Gastrocnemius medialis (tissue), 4 donors: ENCODE measurements around the gene KLHL29.

ENCODE experiments used
- POLR2A ChIP-seq, 2 donors: fragments of 450-650 bp; IDR thresholded peaks; one replicate each; pipeline ENCODE4 v1.6.1; 2017; ENCODE audit warnings: antibody characterized with exemption in 2 of 2, mild to moderate bottlenecking in 2 of 2, moderate library complexity in 2 of 2
- TF ChIP-seq, protein P1 (sequence below), 5 experiments: fragments of 450-650 bp in 3 of 5; fragments of 200-600 bp in 2 of 5; sonication (generic) in 2 of 5; IDR thresholded peaks in 4 of 5; conservative IDR thresholded peaks in 1 of 5; 1 replicate in 4 of 5; 2 replicates in 1 of 5; pipeline ENCODE4 v1.5.1; 2016 to 2019; ENCODE audit warnings: antibody characterized with exemption in 5 of 5, mild to moderate bottlenecking in 3 of 5, moderate library complexity in 3 of 5

DNA sequence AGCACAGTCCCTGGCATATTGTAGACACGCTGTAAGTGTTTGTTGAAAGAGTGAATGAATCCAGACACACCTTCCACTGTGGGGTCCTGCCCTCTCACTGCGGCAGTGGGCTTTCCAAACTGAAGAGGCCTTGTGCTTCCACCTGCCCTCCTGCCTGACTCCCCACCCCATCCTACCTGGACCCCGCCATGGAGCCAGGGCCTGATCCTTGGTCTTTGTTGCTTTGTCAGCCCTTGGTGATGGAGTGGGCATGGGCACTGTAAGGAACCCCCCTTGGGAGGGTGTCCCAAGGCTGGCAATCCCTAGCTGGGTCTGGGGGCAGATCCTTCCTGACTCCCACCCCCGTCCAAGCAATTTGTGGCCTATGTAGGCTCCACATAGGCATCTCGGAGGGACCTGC, 33.1 kb downstream of the KLHL29 start:
- TF ChIP-seq, protein P1, sequence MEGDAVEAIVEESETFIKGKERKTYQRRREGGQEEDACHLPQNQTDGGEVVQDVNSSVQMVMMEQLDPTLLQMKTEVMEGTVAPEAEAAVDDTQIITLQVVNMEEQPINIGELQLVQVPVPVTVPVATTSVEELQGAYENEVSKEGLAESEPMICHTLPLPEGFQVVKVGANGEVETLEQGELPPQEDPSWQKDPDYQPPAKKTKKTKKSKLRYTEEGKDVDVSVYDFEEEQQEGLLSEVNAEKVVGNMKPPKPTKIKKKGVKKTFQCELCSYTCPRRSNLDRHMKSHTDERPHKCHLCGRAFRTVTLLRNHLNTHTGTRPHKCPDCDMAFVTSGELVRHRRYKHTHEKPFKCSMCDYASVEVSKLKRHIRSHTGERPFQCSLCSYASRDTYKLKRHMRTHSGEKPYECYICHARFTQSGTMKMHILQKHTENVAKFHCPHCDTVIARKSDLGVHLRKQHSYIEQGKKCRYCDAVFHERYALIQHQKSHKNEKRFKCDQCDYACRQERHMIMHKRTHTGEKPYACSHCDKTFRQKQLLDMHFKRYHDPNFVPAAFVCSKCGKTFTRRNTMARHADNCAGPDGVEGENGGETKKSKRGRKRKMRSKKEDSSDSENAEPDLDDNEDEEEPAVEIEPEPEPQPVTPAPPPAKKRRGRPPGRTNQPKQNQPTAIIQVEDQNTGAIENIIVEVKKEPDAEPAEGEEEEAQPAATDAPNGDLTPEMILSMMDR (IDR thresholded peaks at IDR 0.05 in 4 of 5, conservative IDR thresholded peaks at IDR 0.05 in 1 of 5): no peak
- no peak for TF ChIP-seq POLR2A (IDR thresholded peaks at IDR 0.05)
